NOMO-1 treated with dmso at 0.1 percent for 144 hours (cell line): ENCODE data around the gene ATP10A.
"Not testable (repeated sequence)": the region's sequence is repeated elsewhere in the genome, so short reads cannot be mapped to it uniquely, and the experiment has no call there.

Experiments
- DNase-seq: peaks from one replicate; lab custom pipeline; 2025; ENCODE audit not compliant: unreplicated experiment; lab: John Stamatoyannopoulos, UW

ATP10A gene

GRCh38 chr15:25883463-25884259 is 20.5 kb upstream of the ATP10A start:
- no peak for DNase-seq

GRCh38 chr15:25882466-25882865 is 19.3 kb upstream of the ATP10A start:
- DNase-seq, result no peak

- DNase-seq, result not testable (repeated sequence)
Observed at GRCh38 chr15:25880877-25881276, 17.8 kb upstream of the ATP10A start.

- DNase-seq, result no peak
Observed at GRCh38 chr15:25880411-25880810, 17.3 kb upstream of the ATP10A start.

- DNase-seq, result no peak
Observed at GRCh38 chr15:25879438-25879837, 16.3 kb upstream of the ATP10A start.

GRCh38 chr15:25877681-25878080 is 14.6 kb upstream of the ATP10A start:
- DNase-seq, result no peak

GRCh38 chr15:25876231-25877140 is 13.4 kb upstream of the ATP10A start:
- no peak for DNase-seq

GRCh38 chr15:25875566-25875965 is 12.4 kb upstream of the ATP10A start:
- no peak for DNase-seq

- no peak for DNase-seq
Observed at GRCh38 chr15:25874379-25874778, 11.3 kb upstream of the ATP10A start.

- no peak for DNase-seq
Observed at GRCh38 chr15:25871403-25871802, 8.3 kb upstream of the ATP10A start.

- DNase-seq, result no peak
Observed at GRCh38 chr15:25870938-25871337, 7.8 kb upstream of the ATP10A start.

- peak; percentile 42 for DNase-seq
Observed at GRCh38 chr15:25869701-25870100, 6.6 kb upstream of the ATP10A start.

GRCh38 chr15:25866874-25867273 is 3.7 kb upstream of the ATP10A start:
- DNase-seq, result no peak

- no peak for DNase-seq
Observed at GRCh38 chr15:25866251-25866650, 3.1 kb upstream of the ATP10A start.

- DNase-seq, result no peak
Observed at GRCh38 chr15:25864966-25865365, 1.8 kb upstream of the ATP10A start.

GRCh38 chr15:25863968-25864580 is 947 bp upstream of the ATP10A start:
- no peak for DNase-seq

- no peak for DNase-seq
Observed at GRCh38 chr15:25862472-25863110, 536 bp downstream of the ATP10A start.

GRCh38 chr15:25862071-25862471 is 1.1 kb downstream of the ATP10A start:
- no peak for DNase-seq

- DNase-seq, result peak; percentile 43
Observed at GRCh38 chr15:25860885-25861866, 2.0 kb downstream of the ATP10A start.
